ENCODE results near the gene ILF2.

DNA sequence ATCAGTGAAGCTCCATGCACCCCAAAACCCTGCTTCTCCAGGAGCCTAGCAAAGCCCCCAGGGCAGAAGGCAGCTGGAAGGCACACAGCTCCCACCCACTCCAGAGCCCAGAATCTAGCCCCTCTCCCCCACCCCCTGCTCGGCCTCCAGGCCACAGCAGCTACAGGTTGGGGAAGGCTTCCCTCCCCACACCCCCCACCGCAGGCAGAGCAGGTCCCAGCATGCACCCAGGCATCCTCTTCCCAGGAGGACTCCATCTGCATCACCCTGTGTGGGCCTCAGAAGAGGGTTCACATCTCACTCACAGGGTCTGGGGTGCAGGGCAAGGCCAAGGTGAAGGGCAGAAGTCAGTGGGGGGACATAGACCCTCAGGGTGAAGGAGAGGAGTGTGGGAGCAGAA, 55.4 kb downstream of the ILF2 start:
- TF ChIP-seq, protein P1, sequence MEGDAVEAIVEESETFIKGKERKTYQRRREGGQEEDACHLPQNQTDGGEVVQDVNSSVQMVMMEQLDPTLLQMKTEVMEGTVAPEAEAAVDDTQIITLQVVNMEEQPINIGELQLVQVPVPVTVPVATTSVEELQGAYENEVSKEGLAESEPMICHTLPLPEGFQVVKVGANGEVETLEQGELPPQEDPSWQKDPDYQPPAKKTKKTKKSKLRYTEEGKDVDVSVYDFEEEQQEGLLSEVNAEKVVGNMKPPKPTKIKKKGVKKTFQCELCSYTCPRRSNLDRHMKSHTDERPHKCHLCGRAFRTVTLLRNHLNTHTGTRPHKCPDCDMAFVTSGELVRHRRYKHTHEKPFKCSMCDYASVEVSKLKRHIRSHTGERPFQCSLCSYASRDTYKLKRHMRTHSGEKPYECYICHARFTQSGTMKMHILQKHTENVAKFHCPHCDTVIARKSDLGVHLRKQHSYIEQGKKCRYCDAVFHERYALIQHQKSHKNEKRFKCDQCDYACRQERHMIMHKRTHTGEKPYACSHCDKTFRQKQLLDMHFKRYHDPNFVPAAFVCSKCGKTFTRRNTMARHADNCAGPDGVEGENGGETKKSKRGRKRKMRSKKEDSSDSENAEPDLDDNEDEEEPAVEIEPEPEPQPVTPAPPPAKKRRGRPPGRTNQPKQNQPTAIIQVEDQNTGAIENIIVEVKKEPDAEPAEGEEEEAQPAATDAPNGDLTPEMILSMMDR (IDR thresholded peaks at IDR 0.05): no peak
- TF ChIP-seq POLR2A (IDR thresholded peaks at IDR 0.05): no peak
